Amniotic epithelial cell (primary cell): ENCODE results near the gene KCNN3.

Source experiments
- DNase-seq: peaks from one replicate; pipeline ENCODE4 v3.0.0-alpha.2; 2010; ENCODE audit warnings: low read depth

KCNN3 gene

DNA sequence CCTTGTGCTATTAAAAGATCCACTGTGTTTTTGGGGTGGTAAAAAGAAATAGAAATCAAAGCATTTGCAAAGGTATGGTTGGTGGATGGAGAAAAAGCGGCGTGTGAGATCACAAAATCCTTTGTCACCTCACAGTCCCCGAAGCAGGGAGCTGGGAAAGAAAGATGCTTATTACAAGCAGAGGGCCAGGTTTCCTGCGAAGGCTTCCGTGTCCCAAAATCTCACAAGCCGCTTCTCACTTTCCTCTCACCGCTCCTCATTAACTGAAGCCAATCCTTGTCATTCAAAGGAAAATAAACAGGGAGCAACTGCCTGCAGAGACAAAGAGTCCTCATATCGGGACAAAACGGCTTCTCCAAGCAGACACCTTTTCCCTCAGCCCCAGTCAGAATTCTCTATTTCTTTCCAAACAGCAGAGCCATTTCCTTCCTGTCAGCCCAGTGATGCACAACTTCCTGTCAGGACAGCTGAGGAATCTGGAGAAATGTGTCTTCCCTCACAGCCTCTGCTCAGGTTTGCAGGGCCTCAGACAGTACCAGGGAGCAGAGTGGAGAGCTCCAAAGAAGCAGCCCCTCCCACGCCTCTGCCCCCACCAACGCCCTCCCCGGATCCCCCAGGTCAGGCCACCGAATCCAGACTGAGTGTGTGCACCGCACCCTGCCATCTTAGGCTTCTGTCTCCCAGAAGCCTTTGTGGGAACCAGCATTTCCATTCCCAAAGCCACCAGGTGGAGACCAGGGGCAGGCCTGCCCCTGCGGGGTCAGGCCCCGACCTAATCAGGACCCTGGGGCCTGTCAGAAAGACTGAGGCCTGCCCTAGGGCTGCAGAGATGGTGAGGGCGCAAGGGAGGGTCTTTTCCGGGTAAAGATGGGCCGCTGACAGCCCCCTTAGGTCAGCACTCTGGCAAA, 29.6 kb downstream of the KCNN3 start:
- peak; percentile 60 for DNase-seq

DNA sequence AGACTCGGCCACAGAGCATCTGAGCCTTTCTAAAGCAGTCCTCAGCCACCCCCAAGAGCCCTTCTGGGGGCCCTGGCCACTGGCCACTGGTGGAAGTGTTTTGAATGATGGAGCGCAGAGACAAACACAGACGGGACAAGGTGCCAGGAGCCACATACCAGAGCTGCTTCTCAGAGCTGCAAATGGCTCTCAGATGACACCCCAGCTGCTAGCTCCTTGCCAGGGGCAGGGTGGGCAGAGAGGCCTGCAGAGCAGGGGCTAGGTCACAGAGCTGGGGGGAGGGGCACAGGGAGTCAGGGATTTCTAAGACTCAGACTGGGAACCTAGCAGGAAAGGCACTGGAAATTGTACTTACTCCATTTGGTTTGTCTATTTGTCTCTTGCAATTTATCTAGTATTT, 30.4 kb downstream of the KCNN3 start:
- no peak for DNase-seq

DNA sequence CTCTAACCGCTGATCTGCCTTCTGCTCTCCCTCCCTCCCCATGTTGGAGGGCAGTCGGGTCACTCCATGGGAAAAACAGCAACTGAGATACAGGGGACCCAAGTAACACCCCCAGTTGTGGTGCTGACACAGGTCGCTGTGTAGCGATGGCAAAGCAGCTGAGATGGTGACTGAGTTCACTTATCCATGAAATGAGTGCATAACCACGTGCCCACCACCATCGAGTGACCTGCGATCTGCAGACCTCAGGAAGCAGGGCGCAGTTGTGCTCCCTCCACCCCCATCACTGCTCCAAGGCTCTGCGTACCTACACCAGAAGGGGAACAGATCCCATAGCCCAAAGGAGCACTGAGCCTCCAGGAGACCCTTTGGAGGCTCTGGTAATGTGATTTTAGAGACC, 31.1 kb downstream of the KCNN3 start:
- DNase-seq, result no peak

GRCh38 chr1:154838461-154838860, 31.6 kb downstream of the KCNN3 start:
- no peak for DNase-seq

DNA sequence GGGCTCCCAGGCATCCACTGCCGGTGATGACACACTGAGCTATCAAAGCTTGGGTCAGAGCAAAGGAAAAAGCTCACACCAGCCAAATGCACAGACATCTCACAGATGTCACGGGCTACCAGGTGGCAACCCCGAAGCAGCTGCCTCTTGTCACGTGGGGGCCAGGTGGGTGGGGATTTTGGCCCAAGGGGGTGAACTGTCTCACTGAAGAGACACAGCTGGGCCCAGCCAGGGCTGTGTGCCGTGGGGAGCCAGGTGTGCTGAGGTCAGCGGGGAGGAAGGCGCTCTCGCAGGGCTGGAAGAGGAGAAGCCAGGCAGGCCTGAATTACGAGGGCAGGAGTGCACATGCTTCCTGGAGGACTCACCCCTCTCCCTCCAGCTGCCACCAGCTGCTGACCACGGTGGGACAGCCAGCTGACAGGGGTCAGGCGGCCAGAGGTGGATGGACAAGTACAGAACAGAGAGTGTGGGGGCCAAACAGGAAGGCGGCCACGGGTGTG, 32.4 kb downstream of the KCNN3 start:
- DNase-seq, result no peak

DNA sequence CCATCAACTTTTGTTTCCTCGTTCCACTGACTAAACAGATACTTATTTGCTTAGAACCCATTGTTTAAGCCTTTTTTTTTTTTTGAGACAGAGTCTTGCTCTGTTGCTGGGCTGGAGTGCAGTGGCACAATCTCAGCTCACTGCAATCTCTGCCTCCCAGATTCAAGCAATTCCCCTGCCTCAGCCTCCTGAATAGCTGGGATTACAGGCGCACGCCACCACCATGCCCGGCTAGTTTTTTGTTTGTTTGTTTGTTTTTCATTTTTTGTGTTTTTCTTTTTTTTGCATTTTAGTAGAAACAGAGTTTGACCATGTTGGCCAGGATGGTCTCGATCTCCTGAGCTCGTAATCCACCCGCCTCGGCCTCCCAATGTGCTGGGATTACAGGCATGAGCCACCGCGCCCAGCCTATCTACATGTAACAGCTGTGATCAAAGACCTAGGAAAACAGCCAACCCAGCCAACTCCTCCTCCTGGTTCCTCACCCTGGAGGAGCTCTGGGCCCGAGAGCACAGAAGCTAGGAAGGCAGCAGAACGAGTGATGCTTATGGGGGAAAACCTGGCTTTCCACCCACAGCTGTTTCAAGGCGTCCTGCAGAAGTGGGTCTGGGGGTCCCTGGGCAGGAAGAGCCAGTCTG, 32.9 kb downstream of the KCNN3 start:
- no peak for DNase-seq

- no peak for DNase-seq
Observed at GRCh38 chr1:154835531-154836324, 34.4 kb downstream of the KCNN3 start.

- DNase-seq, result no peak
Observed at GRCh38 chr1:154833841-154834240, 36.2 kb downstream of the KCNN3 start.

DNA sequence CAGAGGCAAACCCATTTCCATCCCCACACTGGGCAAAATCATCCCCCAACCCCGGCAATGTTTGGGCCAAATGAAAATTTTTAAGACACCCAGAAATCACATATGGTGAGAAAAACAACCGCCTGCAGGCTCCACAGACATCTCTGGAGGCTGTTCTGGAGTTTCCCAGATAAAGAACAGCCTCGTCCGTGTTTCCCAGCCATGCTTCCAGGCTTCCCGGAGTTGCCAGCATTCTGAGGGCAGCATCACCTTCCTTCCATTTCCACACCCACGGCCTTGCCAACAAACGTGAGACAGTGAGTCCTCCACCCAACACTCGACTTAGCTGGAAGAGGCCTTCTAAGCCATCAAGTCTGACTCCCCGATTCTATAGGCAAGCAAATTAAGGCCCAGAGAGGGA, 36.9 kb downstream of the KCNN3 start:
- DNase-seq, result no peak

DNA sequence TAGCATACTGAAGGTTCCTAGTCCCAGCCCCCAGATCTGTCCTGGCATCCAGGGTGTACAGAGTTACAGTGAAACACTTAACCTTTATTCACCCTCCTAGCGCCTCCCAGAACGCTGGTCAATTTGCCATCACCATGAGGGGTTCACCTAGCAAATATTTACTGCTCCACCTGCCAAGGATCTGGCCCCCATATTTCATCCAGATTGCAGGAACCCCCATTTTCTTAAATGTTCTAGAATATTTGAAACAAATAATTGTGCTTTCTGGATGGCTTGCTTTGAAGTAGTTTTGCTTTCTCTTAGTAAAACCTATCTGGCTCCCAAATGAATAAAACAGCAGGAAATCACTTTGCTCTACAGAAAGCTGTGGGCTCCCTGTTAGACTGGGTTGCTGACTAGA, 37.7 kb downstream of the KCNN3 start:
- no peak for DNase-seq

DNA sequence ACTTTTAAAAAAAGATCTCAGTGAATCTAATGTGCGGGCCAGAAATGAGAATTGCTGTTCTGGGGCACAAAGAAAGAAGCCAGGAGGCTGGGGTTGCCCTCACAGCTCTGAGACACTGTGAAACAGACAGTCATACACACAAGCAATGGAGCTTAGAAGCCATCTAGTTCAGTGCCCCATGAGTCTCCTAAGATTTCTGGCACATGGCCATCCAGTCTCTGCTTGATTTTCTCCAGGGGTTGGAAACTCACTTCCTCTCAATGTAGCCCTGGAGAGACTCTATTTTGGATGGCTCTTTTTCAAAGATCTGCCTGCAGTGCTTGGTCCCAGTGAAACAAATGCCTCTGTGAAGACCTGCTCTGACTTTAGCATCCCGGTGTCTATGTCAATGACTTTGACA, 38.6 kb downstream of the KCNN3 start:
- DNase-seq, result no peak

DNA sequence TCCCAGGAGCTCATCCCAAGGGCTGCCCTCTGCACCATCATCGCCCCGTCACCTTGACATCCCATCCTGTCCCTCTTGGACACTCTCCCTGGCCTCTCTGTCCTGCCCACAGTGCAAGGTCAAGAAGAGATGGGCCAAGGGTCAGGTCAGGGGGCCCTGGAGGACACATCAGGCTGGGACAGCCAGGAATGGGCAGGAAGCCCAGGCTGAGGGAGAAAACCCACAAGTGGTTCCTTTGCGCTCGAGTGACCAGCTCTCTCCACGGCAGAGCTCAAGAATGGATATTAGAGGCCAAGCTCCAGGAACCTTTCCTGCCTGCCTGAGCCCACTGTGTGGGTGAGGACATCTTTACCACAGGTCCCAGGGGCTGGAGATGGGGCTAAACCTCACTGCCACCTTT, 41.0 kb downstream of the KCNN3 start:
- no peak for DNase-seq

GRCh38 chr1:154824179-154825000, 45.7 kb downstream of the KCNN3 start:
- no peak for DNase-seq

DNA sequence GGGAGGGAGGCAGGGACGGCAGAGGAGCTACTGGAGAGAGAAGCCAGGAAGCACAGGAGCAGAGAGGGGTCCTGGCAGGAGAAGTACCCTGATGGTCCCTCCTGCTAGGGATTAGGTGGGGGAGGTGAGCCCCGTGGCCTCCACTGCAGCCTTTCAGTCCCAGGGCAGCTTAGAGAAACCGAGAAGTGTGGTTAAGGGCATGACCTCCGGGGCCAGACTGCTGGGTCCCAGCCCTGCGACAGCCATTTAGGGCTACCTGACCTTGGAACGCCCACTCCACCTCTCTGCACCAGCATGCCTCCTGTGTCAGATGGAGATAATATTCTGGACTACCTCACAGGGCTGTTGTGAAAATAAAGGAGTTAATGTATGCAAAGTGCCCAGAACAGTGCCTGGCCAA, 47.4 kb downstream of the KCNN3 start:
- no peak for DNase-seq

DNA sequence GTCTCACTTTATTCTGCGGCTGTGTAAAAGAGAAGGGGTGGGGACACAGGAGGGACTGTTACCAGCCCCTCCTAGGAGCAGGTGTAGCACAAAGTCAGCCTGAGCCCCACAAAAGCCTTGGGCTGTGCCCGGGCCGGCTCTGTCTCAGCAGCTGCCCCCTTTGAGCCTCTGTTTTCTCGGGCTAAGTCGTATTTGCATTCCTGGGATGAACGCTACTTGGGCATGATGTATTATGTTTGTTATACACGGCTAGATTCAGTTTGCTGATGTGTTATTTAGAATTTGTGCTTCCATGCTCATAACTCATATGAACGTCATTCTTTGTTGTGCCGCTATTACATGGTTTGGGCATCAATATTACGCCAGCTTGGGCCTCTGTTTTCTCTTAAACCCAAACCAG, 47.8 kb downstream of the KCNN3 start:
- no peak for DNase-seq

DNA sequence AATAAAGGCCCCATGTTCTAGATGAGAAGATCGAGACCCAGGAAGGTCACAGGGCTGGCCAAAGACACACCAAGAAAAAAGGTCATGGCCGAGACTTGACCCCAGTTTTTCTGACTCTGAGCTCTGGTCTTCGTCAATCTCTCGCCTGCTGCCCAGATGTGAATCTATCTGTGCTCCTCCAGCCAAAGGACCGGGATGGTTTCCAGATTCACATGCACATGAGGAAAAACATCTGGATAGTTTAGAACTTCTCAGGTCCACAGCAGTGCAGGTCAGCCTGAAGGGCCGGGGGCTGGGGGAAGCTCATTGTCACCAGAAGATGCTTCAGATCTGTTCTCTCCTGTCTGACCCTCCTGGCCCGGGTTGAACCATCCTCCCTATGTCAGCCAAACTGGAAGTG, 49.0 kb downstream of the KCNN3 start:
- no peak for DNase-seq

GRCh38 chr1:154820646-154821045, 49.4 kb downstream of the KCNN3 start:
- no peak for DNase-seq

- DNase-seq, result no peak
Observed at GRCh38 chr1:154819628-154820590, 50.2 kb downstream of the KCNN3 start.

DNA sequence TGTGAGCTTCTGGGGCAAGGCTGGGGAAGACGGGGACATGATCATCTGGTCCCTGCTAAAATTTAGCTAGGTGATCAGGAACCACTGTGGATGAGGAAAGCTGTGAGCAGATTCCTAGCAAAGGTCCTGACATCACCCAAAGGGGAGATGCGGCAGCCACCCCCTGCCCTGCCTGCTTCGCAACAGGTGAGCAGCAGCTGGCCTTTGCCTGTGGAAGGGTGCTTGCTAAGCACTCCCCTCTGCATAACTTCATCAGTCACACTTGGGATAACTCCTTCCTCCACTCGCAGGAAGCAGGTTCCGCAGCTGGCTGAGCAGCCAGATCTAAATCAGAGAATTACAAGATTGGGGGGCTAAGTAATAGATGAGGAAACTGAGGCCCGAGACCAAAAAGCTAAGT, 51.2 kb downstream of the KCNN3 start:
- DNase-seq, result no peak

DNA sequence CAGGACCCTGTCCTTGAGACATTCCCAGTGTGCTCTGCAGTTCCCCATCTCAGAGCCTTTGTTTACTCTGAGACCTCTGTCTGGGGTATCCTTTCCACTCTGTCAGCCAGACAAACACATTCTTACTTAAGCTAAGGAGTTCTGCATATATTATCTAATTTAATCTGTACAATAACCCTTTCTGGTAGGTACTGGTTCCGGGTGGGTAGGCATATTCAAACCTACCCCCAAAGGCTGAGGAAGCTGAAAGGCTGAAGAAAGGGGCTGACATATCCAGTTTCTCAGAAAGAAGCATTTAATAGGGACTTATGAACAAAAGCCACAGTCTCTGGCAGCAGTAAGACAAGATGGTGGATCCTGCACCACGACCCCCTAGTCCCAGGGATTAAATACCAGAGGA, 53.1 kb downstream of the KCNN3 start:
- no peak for DNase-seq

DNA sequence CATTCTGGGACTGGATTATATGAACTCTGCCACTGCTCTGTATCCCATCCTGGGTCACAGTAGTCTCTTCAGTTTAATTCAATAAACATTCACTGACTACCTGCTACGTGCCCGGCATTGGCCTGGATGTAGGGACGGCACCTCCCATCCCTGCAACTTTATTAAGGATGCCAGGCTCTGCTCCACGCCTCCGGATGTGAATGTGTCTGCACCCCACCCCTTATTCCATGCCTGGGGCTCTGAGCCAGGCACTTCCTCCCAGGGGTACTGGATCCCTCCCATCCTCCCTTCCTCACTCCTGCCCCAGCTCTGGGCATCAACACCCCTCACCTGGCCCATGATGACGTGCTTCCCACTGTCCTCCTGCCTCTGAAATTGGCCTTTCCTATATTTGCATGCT, 53.7 kb downstream of the KCNN3 start:
- no peak for DNase-seq
